Esophagus squamous epithelium (tissue), 4 donors: ENCODE measurements around the gene OSTF1.

Experiments used
- CTCF ChIP-seq, 6 experiments: fragments of 450-650 bp in 4 of 6; fragments of 200-600 bp in 2 of 6; sonication (generic) in 2 of 6; IDR thresholded peaks; one replicate each; pipeline ENCODE4 v1.5.1; 2016 to 2019; ENCODE audit warnings: antibody characterized with exemption in 6 of 6, mild to moderate bottlenecking in 4 of 6, moderate library complexity in 4 of 6
- POLR2A ChIP-seq, 4 donors: fragments of 450-650 bp; IDR thresholded peaks; one replicate each; pipeline ENCODE4 v1.6.1; 2017; ENCODE audit warnings: antibody characterized with exemption in 4 of 4, mild to moderate bottlenecking in 4 of 4, moderate library complexity in 3 of 4

GRCh38 chr9:75089373-75089766 is 1.1 kb downstream of the OSTF1 start:
- peak in 1 of 6 experiments; percentile 5 for TF ChIP-seq CTCF (IDR thresholded peaks at IDR 0.05)
- no peak for TF ChIP-seq POLR2A (IDR thresholded peaks at IDR 0.05)
